Activated CD4-positive, alpha-beta T cell treated with anti-CD3 and anti-CD28 coated beads, Interleukin-2, amount 50 U/mL, for 24 hours (primary cell): ENCODE measurements around the gene SHC4.
A peak's percentile ranks its signal among the peaks of the same experiment; 100 is the strongest.
"Not testable (repeated sequence)": the region's sequence is repeated elsewhere in the genome, so short reads cannot be mapped to it uniquely, and the experiment has no call there.

Experiments used
- DNase-seq, 2 donors: peaks; one replicate each; pipeline ENCODE4 v3.0.0-alpha.2; 2020; ENCODE audit warnings: low read depth in 1 of 2, low spot score in 1 of 2

SHC4 gene

GRCh38 chr15:48963524-48964113, at the start of gene SHC4:
Gene SHC4, minus strand, starts transcription at chr15:48963919. Its CDS starts 904 bp downstream, at chr15:48963015.
- DNase-seq: no peak

- no peak for DNase-seq
These were observed 35.6 kb upstream of the SHC4 start for GRCh38 chr15:48999314-48999713.

GRCh38 chr15:48996276-48996675, 32.6 kb upstream of the SHC4 start:
- DNase-seq: no peak

- no peak for DNase-seq
These were observed 29.7 kb upstream of the SHC4 start for GRCh38 chr15:48993380-48993779.

GRCh38 chr15:48992545-48992944, 28.8 kb upstream of the SHC4 start:
- no peak for DNase-seq

GRCh38 chr15:48992096-48992495, 28.4 kb upstream of the SHC4 start:
- no peak for DNase-seq

GRCh38 chr15:48989170-48989569, 25.5 kb upstream of the SHC4 start:
- DNase-seq: no peak

GRCh38 chr15:48987142-48987541, 23.4 kb upstream of the SHC4 start:
- no peak for DNase-seq

- DNase-seq: no peak
These were observed 22.5 kb upstream of the SHC4 start for GRCh38 chr15:48986240-48986639.

GRCh38 chr15:48985516-48985915, 21.8 kb upstream of the SHC4 start:
- no peak for DNase-seq

GRCh38 chr15:48984811-48985352, 21.2 kb upstream of the SHC4 start:
- no peak for DNase-seq

- no peak for DNase-seq
These were observed 20.4 kb upstream of the SHC4 start for GRCh38 chr15:48984021-48984710.

GRCh38 chr15:48983300-48983699, 19.6 kb upstream of the SHC4 start:
- no peak for DNase-seq

GRCh38 chr15:48981941-48982340, 18.2 kb upstream of the SHC4 start:
- DNase-seq: no peak

- DNase-seq: no peak
These were observed 14.9 kb upstream of the SHC4 start for GRCh38 chr15:48978638-48979037.

- no peak for DNase-seq
These were observed 12.8 kb upstream of the SHC4 start for GRCh38 chr15:48976444-48977088.

GRCh38 chr15:48975472-48976419, 12.0 kb upstream of the SHC4 start:
- peak; percentile 48 to 66 for DNase-seq

GRCh38 chr15:48974882-48975281, 11.2 kb upstream of the SHC4 start:
- DNase-seq: no peak

- DNase-seq: no peak
These were observed 9.2 kb upstream of the SHC4 start for GRCh38 chr15:48972750-48973503.

GRCh38 chr15:48970926-48971325, 7.2 kb upstream of the SHC4 start:
- DNase-seq: not testable (repeated sequence)
